ENCODE measurements around the gene EHBP1L1. TPM values are rescaled to one million over a fixed set of nuclear protein-coding genes. Genes with fewer than 3 reads are reported as not detected.

Gene EHBP1L1
- total RNA-seq, 2 experiments from 2014 or later = 69.2 to 96.7 TPM

- H3K27ac Mint-ChIP-seq = peak overlapping the region; percentile 91
- H3K4me1 Mint-ChIP-seq = peaks cover 65% of the 10 kb centered on the region
- peak overlapping the region; percentile 95 for H3K4me3 Mint-ChIP-seq
- no peaks in the 10 kb centered on the region for H3K27me3 Mint-ChIP-seq
- peaks cover 31% of the 10 kb centered on the region for H3K36me3 Mint-ChIP-seq (ENCODE audit: low read depth)
- H3K9me3 Mint-ChIP-seq = no peaks in the 10 kb centered on the region
- ChIA-PET CTCF (interaction anchor here (1.0 to 4.5 kb wide), 12 partner anchors 9 to 99 kb away, joined by 3 to 34 read pairs (median 4); partner anchors contain the start of genes FAM89B, KAT5, SIPA1 and ZNRD2), POLR2A (interaction anchor here (0.6 kb wide), 1 partner anchor 272 kb away, joined by 3 read pairs; no protein-coding TSS in a partner anchor)
- no peak for DNase-seq
Measured at GRCh38 chr11:65612691-65613090, 36.8 kb downstream of the EHBP1L1 start.

GRCh38 chr11:65613091-65613928, 37.5 kb downstream of the EHBP1L1 start:
- ChIA-PET CTCF (interaction anchor here (1.0 to 4.5 kb wide), 13 partner anchors 10 to 167 kb away, joined by 3 to 34 read pairs (median 4); partner anchors contain the start of genes FAM89B, KAT5, SIPA1 and ZNRD2), POLR2A (interaction anchor here (0.6 kb wide), 2 partner anchors 271 to 368 kb away, joined by 3 to 12 read pairs; no protein-coding TSS in a partner anchor)
- DNase-seq = peak; percentile 19
- Mint-ChIP-seq H3K27me3 (no peaks in the 10 kb centered on the region), H3K9me3 (no peaks in the 10 kb centered on the region), H3K4me3 (peak overlapping the region; percentile 95), H3K27ac (peak overlapping the region; percentile 91), H3K4me1 (peaks cover 64% of the 10 kb centered on the region), H3K36me3 (ENCODE audit: low read depth) (peaks cover 29% of the 10 kb centered on the region)

- Mint-ChIP-seq H3K36me3 (ENCODE audit: low read depth) (peaks cover 27% of the 10 kb centered on the region), H3K27ac (peak within 1 kb of the TSS; percentile 97), H3K4me1 (peaks cover 50% of the 10 kb centered on the region), H3K27me3 (no peaks in the 10 kb centered on the region), H3K4me3 (peak within 1 kb of the TSS; percentile 95), H3K9me3 (no peaks in the 10 kb centered on the region)
- ChIA-PET POLR2A (interaction anchor here (0.6 to 1.2 kb wide), 6 partner anchors 111 to 281 kb away, joined by 3 to 5 read pairs (median 4); partner anchors contain the start of gene MALAT1), CTCF (interaction anchor here (0.5 to 4.5 kb wide), 17 partner anchors 11 to 149 kb away, joined by 3 to 34 read pairs (median 3); partner anchors contain the start of genes EHBP1L1, FAM89B, KAT5 and SIPA1)
- peak; percentile 100 for DNase-seq
Measured at GRCh38 chr11:65615229-65615949, 39.5 kb downstream of the EHBP1L1 start, which contains the start of gene PCNX3. PCNX3 (plus strand) TSS chr11:65615776; CDS start chr11:65616312, 536 bp downstream.

DNA sequence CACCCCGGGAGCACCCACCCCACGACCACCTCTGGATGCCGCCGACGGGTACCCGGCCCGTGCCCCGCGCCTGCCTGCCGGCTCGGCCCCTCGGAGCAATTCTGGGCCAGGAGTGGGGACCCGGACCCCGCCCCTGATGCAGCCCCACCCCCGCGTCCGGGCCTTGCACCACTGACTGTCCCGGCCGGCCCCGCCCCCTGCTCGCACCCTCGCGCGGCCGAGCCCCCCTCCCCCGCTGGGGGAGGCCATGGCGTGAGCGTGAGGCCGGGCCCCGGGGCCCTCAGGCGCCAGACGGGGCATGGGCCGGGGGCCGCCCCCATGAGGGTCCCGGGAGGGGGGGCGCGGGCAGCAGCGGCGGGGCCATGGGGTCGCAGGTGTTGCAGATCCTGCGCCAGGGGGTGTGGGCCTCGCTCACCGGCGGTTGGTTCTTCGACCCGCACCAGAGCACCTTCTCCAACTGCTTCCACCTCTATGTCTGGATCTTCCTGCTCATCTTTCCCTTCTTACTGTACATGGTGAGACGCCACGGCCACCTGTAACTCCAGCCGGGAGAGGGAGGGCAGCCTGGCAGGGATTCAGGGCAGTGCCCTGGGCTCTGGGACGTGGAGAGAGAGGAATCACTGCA, 40.2 kb downstream of the EHBP1L1 start:
- Mint-ChIP-seq H3K9me3 (no peaks in the 10 kb centered on the region), H3K36me3 (ENCODE audit: low read depth) (peaks cover 30% of the 10 kb centered on the region), H3K4me1 (peaks cover 43% of the 10 kb centered on the region), H3K4me3 (peak overlapping the region; percentile 95), H3K27ac (peak overlapping the region; percentile 97), H3K27me3 (no peaks in the 10 kb centered on the region)
- peak; percentile 51 for DNase-seq
- POLR2A ChIA-PET = interaction anchor here (1.2 kb wide), 2 partner anchors 116 to 117 kb away, joined by 3 to 5 read pairs; partner anchors contain the start of gene MALAT1
- CTCF ChIA-PET = interaction anchor here (1.1 to 4.5 kb wide), 11 partner anchors 9 to 203 kb away, joined by 3 to 34 read pairs (median 5); partner anchors contain the start of genes EHBP1L1, FAM89B, KAT5 and SIPA1

DNA sequence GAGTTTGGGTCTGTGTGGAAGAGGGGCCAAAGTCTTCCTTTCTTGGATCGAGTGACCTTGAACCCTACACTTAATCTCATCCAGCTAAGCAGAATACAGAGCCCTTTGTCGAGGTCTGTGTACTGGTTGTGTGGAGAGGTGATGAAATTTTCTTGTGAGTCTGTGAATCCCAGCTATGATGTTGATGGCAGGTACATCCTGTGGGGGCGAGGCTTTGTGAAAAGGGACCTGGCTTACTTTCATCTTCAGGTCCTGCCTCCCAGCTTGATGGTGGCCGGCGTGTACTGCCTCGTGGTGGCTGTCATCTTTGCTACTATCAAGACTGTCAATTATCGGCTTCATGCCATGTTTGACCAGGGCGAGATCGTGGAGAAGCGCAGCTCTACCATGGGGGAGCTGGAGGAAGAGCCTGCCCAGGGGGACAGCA, 40.7 kb downstream of the EHBP1L1 start:
- DNase-seq = peak; percentile 46
- CTCF ChIA-PET = interaction anchor here (1.1 to 3.8 kb wide), 6 partner anchors 9 to 202 kb away, joined by 3 to 24 read pairs (median 5); partner anchors contain the start of gene SIPA1
- H3K4me1 Mint-ChIP-seq = peaks cover 38% of the 10 kb centered on the region
- peaks cover 32% of the 10 kb centered on the region for H3K36me3 Mint-ChIP-seq (ENCODE audit: low read depth)
- no peaks in the 10 kb centered on the region for H3K9me3 Mint-ChIP-seq
- POLR2A ChIA-PET = no interaction called here
- no peaks in the 10 kb centered on the region for H3K27me3 Mint-ChIP-seq
- peak overlapping the region; percentile 93 for H3K4me3 Mint-ChIP-seq
- H3K27ac Mint-ChIP-seq = peak overlapping the region; percentile 91

DNA sequence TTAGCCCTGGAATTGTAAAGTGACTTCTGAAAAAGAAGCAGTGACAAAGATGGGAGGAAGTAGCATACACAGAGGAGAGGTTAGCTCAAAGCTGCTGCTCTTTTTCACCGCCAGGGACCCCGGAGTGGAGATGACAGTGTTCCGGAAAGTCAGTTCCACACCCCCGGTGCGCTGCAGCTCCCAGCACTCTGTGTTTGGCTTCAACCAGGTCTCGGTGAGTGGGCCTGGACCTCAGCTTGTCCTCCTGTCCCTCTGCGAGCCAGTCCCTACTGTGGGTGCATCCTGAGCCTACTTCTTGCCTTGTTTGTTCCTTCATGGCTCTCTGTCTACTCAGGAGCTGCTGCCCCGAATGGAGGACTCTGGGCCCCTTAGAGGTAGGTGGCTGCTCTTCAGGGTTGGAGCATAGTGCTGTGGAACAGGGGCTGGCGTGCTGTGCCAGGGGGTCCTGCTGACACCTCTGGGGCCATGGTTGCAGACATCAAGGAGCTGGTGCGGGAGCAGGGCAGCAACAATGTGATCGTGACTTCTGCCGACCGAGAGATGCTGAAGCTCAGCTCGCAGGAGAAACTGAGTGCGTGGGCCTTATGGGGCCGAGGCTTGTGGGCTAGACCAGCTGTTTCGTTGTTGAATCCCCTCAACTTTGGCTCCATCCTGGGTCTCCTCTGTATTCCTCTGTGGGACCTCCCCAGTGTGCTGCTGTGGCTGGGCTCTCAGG, 41.4 kb downstream of the EHBP1L1 start:
- POLR2A ChIA-PET = no interaction called here
- Mint-ChIP-seq H3K9me3 (no peaks in the 10 kb centered on the region), H3K27me3 (no peaks in the 10 kb centered on the region), H3K4me3 (peak overlapping the region; percentile 93), H3K27ac (peak overlapping the region; percentile 91), H3K36me3 (ENCODE audit: low read depth) (peaks cover 32% of the 10 kb centered on the region), H3K4me1 (peaks cover 32% of the 10 kb centered on the region)
- CTCF ChIA-PET = interaction anchor here (1.1 to 3.8 kb wide), 5 partner anchors 8 to 202 kb away, joined by 3 to 24 read pairs (median 7); partner anchors contain the start of gene SIPA1
- no peak for DNase-seq

DNA sequence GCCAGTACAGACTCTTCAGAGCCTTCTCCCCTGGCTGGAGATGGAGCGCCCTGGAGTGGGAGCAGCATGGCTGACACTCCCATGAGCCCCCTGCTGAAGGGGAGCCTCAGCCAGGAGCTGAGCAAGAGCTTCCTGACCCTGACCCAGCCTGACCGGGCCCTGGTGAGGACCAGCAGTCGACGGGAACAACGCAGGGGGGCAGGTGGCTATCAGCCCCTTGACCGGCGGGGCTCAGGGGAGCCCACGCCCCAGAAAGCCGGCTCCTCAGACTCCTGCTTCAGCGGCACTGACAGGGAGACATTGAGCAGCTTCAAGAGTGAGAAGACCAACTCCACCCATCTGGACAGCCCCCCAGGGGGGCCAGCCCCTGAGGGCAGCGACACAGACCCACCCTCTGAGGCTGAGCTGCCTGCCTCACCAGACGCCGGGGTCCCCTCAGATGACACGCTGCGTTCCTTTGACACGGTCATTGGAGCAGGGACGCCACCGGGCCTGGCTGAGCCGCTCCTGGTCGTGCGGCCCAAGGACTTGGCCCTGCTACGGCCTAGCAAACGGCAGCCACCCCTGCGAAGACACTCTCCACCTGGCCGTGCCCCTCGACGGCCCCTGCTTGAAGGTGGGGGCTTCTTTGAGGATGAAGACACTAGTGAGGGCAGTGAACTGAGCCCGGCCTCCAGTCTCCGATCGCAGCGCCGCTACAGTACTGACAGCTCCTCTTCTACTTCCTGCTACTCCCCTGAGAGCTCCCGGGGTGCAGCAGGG, 42.3 kb downstream of the EHBP1L1 start:
- POLR2A ChIA-PET = no interaction called here
- Mint-ChIP-seq H3K27me3 (no peaks in the 10 kb centered on the region), H3K4me1 (peaks cover 23% of the 10 kb centered on the region), H3K27ac (no peak overlapping the region), H3K36me3 (ENCODE audit: low read depth) (peaks cover 31% of the 10 kb centered on the region), H3K4me3 (no peak overlapping the region), H3K9me3 (no peaks in the 10 kb centered on the region)
- DNase-seq = no peak
- CTCF ChIA-PET = interaction anchor here (0.9 to 3.8 kb wide), 5 partner anchors 7 to 24 kb away, joined by 3 to 24 read pairs (median 7); partner anchors contain the start of gene SIPA1

GRCh38 chr11:65618763-65619162, 42.9 kb downstream of the EHBP1L1 start:
- H3K9me3 Mint-ChIP-seq = no peaks in the 10 kb centered on the region
- ChIA-PET CTCF (interaction anchor here (0.9 to 1.2 kb wide), 2 partner anchors 12 to 25 kb away, joined by 3 read pairs; no protein-coding TSS in a partner anchor), POLR2A (no interaction called here)
- no peak for DNase-seq
- no peak overlapping the region for H3K4me3 Mint-ChIP-seq
- peaks cover 31% of the 10 kb centered on the region for H3K36me3 Mint-ChIP-seq (ENCODE audit: low read depth)
- no peak overlapping the region for H3K27ac Mint-ChIP-seq
- no peaks in the 10 kb centered on the region for H3K27me3 Mint-ChIP-seq
- peaks cover 21% of the 10 kb centered on the region for H3K4me1 Mint-ChIP-seq

DNA sequence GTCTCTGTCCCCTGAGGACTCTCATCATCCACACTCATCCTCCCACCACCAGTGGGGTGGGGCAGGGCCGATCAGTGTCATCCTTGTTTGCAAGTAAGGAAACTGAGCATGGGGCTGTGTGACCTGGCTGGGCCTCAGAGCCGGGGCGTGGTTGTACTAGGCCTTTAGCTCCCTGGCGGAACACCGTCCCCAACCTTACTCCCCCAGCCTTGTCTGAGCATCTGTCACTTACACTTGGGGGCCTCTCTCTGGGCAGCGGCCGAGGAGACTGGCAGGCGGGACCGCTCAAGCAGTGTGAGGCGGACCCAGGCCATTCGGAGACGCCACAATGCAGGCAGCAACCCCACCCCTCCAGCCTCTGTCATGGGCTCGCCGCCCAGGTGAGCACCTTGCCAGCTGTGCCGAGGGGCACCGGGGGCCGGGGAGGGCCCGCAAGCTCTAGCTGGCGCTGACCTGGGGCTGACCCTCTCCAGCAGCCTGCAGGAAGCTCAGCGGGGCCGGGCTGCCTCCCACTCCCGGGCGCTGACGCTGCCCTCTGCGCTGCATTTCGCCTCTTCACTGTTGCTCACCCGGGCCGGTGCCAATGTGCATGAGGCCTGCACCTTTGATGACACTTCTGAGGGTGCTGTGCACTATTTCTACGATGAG, 43.6 kb downstream of the EHBP1L1 start:
- Mint-ChIP-seq H3K36me3 (ENCODE audit: low read depth) (peaks cover 29% of the 10 kb centered on the region), H3K27ac (peak overlapping the region; percentile 63), H3K4me1 (peaks cover 21% of the 10 kb centered on the region), H3K27me3 (no peaks in the 10 kb centered on the region), H3K9me3 (no peaks in the 10 kb centered on the region), H3K4me3 (no peak overlapping the region)
- no peak for DNase-seq
- POLR2A ChIA-PET = no interaction called here
- CTCF ChIA-PET = no interaction called here

DNA sequence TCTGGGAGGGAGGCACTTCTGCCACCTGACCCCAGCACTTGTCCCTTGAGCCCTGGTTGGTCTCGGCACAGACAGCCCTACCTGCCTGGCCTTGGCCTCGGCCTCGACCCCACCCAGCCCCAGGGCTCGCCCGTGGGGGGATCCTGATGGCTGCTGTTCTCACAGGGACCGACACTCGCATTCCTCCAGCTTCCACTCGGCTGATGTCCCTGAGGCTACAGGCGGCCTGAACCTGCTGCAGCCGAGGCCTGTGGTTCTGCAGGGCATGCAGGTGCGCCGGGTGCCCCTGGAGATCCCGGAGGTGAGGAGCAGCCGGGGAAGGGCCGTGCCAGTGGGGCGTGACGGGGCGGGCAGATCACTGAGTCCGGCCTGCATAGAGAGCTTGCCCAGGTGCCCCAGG, 44.8 kb downstream of the EHBP1L1 start:
- Mint-ChIP-seq H3K4me1 (peaks cover 21% of the 10 kb centered on the region), H3K27me3 (no peaks in the 10 kb centered on the region), H3K36me3 (ENCODE audit: low read depth) (peaks cover 33% of the 10 kb centered on the region), H3K9me3 (no peaks in the 10 kb centered on the region), H3K4me3 (no peak overlapping the region), H3K27ac (no peak overlapping the region)
- no peak for DNase-seq
- POLR2A ChIA-PET = no interaction called here
- CTCF ChIA-PET = no interaction called here

DNA sequence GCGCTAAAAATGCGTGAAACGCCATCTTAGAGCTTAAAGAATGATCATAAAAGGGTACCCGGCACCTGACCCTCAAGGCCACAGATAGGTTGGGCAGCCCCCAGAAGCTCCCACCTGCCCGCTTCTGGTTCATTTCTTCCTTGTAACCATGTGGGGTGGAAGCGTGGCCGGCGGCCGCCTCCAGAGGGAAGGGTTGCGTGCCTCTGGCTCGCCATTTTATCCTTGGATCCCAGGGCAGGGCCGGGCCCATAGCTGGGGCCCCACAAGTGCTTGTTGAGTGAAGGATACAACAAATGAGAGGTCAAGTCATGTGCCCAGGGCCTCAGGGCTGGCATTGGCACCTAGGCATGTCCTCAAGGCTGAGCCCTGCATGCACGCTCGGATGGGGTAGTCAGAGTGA, 45.6 kb downstream of the EHBP1L1 start:
- peaks cover 23% of the 10 kb centered on the region for H3K4me1 Mint-ChIP-seq
- no peak overlapping the region for H3K4me3 Mint-ChIP-seq
- ChIA-PET POLR2A (no interaction called here), CTCF (no interaction called here)
- no peak for DNase-seq
- no peaks in the 10 kb centered on the region for H3K9me3 Mint-ChIP-seq
- peaks cover 37% of the 10 kb centered on the region for H3K36me3 Mint-ChIP-seq (ENCODE audit: low read depth)
- H3K27ac Mint-ChIP-seq = no peak overlapping the region
- H3K27me3 Mint-ChIP-seq = no peaks in the 10 kb centered on the region

Data from activated CD4-positive, alpha-beta T cell treated with anti-CD3 and anti-CD28 coated beads, Interleukin-2, amount 10 ng/mL, durations not matched to agents 7 days and 5 days (primary cell).